ENCODE data around the gene ADGRG6. TPM values are rescaled to one million over a fixed set of nuclear protein-coding genes. Genes with fewer than 3 reads are reported as not detected.

ADGRG6 gene
- total and polyA plus RNA-seq, 2 of the 8 experiments (the other 6 are each of a cell fraction or from before 2014, with no cell fraction given) = 1.1 to 6.2 TPM

GRCh38 chr6:142361345-142361744 is 59.5 kb downstream of the ADGRG6 start:
- no peak for DNase-seq (ENCODE audit: low read depth in 1 of 2, low spot score in 2 of 2)
- Histone ChIP-seq H3K27me3 (replicated peaks in 1 of 4; ENCODE audit: control insufficient read depth in 3 of 4, extremely low read depth in 1 of 4, insufficient read depth in 3 of 4, low read length in 3 of 4) (no peaks in the 10 kb centered on the region), H2BK5ac (ENCODE audit: low read depth, low read length) (no peak overlapping the region), H3K27ac (ENCODE audit: low read depth, low read length) (no peak overlapping the region), H2BK12ac (ENCODE audit: low read depth, low read length) (no peak overlapping the region), H3K79me2 (ENCODE audit: control insufficient read depth in 1 of 2, insufficient read depth in 2 of 2, low read length in 2 of 2) (no peaks in the 10 kb centered on the region), H3K4ac (replicated peaks; ENCODE audit: insufficient read length, low read depth, low read length) (no peak overlapping the region), H2BK20ac (ENCODE audit: low read length) (no peak overlapping the region), H3K36me3 (ENCODE audit: control insufficient read depth in 2 of 4, insufficient read depth in 4 of 4, low read length in 3 of 4) (no peaks in the 10 kb centered on the region), H3K4me2 (ENCODE audit: insufficient read depth in 1 of 2, low read depth in 2 of 2, low read length in 2 of 2) (no peak overlapping the region), H4K91ac (replicated peaks; ENCODE audit: insufficient read length, low read length) (no peak overlapping the region), H3K14ac (ENCODE audit: insufficient read length) (no peak overlapping the region), H3K9me3 (ENCODE audit: insufficient read depth in 2 of 2, low read depth in 1 of 2, low read length in 1 of 2) (no peaks in the 10 kb centered on the region), H3K23me2 (ENCODE audit: low read depth, low read length) (no peaks in the 10 kb centered on the region), H4K5ac (ENCODE audit: insufficient read length, low read depth, low read length) (no peak overlapping the region), H2BK120ac (replicated peaks; ENCODE audit: low read depth, low read length) (no peak overlapping the region), H2AK5ac (ENCODE audit: low read depth, low read length) (no peak overlapping the region), H4K20me1 (replicated peaks in 1 of 2; ENCODE audit: control insufficient read depth in 1 of 2, insufficient read depth in 2 of 2, low read length in 2 of 2) (no peaks in the 10 kb centered on the region), H3K4me1 (replicated peaks in 1 of 4; ENCODE audit: control insufficient read depth in 3 of 4, insufficient read depth in 4 of 4, low read length in 3 of 4) (no peaks in the 10 kb centered on the region), H3K79me1 (ENCODE audit: low read depth, low read length) (no peaks in the 10 kb centered on the region), H4K8ac (ENCODE audit: extremely low read depth, insufficient read depth, low read length) (no peak overlapping the region), H2BK15ac (ENCODE audit: low read length) (no peak overlapping the region), H3K56ac (replicated peaks; ENCODE audit: insufficient read length, low read depth, low read length) (no peak overlapping the region), H3K4me3 (ENCODE audit: extremely low read depth in 1 of 4, insufficient read depth in 2 of 4, low read depth in 3 of 4, low read length in 4 of 4) (no peak overlapping the region), H3K9ac (replicated peaks in 1 of 4; ENCODE audit: extremely low read depth in 1 of 4, low read depth in 3 of 4, low read length in 3 of 4) (no peak overlapping the region), H3K18ac (ENCODE audit: extremely low read depth, low read length) (no peak overlapping the region), H3K23ac (ENCODE audit: insufficient read length) (no peak overlapping the region), H2AFZ (ENCODE audit: low read length) (no peak overlapping the region)
- 93% methylated on average over 5 of the region's 5 CpGs; no CpG with 5 or more reads in 1 of the 2 experiments for WGBS, 2 experiments (ENCODE audit: extremely low coverage in 1 of 2, insufficient coverage in 1 of 2, insufficient read length in 1 of 2, insufficient replicate concordance in 2 of 2, low coverage in 1 of 2, low lambda C conversion rate in 2 of 2, missing lambda C conversion rate in 1 of 2)
- ChIA-PET POLR2A (ENCODE audit: partially characterized antibody) (no interaction called here), CTCF (ENCODE audit: partially characterized antibody) (interaction anchor here (1.2 kb wide), 1 partner anchor 25 kb away, joined by 3 read pairs; no protein-coding TSS in a partner anchor)
- FAIRE-seq = no peak
- TF ChIP-seq EP300 (IDR thresholded peaks at IDR 0.05; ENCODE audit: borderline replicate concordance in 1 of 2, low read depth in 2 of 2, low read length in 2 of 2) (no peak), TCF12 (IDR thresholded peaks at IDR 0.05; ENCODE audit: low read depth, low read length) (no peak), ATF2 (IDR thresholded peaks at IDR 0.05; ENCODE audit: low read length) (no peak), JUN (IDR thresholded peaks at IDR 0.05; ENCODE audit: low read depth, low read length) (no peak), NANOG (IDR thresholded peaks at IDR 0.05; ENCODE audit: insufficient read depth, low read depth, low read length, poor library complexity, severe bottlenecking) (no peak), RBBP5 (IDR thresholded peaks at IDR 0.05; ENCODE audit: borderline replicate concordance, low read depth, low read length) (no peak), TEAD4 (IDR thresholded peaks at IDR 0.05; ENCODE audit: low read depth, low read length) (no peak), CTCF (IDR thresholded peaks at IDR 0.05; ENCODE audit: control extremely low read depth in 1 of 3, insufficient read depth in 1 of 3, low read depth in 1 of 3, low read length in 3 of 3) (no peak), RAD21 (IDR thresholded peaks at IDR 0.05 in 1 of 2, conservative IDR thresholded peaks at IDR 0.05 in 1 of 2; ENCODE audit: low read depth in 2 of 2, low read length in 2 of 2) (no peak)

Data from H1 (cell line).